WI38 (cell line): ENCODE measurements around the gene VPS13A.

Source experiments
- H3K4me3 ChIP-seq: 2 replicates; pipeline ENCODE4 v1.5.1; 2011; ENCODE audit warnings: low read depth, mild to moderate bottlenecking, control low read depth, low read length
- TF ChIP-seq, protein P1 (sequence below): IDR thresholded peaks from 2 replicates; pipeline ENCODE4 v1.5.1; 2012; ENCODE audit warnings: low read depth, mild to moderate bottlenecking, control low read depth, low read length

The VPS13A gene

DNA sequence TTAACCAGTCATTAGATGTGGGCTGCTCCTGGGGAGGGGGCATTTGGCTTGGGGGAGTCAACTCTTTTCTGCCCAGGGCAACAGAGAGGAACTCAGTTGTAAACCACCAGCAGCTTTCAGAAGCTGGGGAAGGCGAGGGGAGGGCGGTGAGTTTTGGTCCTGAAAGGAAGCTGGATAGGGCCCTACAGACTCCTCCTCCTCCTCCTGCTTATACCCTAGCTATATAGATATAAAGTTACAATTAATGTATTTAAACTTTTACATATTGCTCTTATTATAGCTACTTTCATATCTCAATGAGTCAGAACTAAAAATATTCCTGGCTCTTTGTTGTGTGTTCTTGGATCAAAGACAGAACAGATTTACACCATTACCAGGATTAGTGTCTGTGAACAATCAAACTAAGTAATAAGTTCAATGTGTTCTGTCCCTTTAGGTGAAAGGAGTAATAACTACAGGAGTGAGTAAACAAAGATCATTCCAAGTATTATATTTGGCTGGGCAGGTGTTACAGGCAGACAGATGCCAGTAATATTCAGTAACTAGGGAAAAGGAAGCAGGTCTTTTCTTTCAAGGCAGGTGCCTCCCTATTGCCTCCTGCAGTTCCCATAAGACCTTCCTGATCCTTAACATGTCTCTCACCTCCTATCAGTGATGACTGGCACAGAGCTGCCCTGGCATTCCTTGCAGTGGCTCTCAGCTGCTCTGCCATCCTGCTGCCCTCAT lies 20.5 kb upstream of the VPS13A start:
- H3K4me3 ChIP-seq = no peak overlapping the region
- TF ChIP-seq, protein P1, sequence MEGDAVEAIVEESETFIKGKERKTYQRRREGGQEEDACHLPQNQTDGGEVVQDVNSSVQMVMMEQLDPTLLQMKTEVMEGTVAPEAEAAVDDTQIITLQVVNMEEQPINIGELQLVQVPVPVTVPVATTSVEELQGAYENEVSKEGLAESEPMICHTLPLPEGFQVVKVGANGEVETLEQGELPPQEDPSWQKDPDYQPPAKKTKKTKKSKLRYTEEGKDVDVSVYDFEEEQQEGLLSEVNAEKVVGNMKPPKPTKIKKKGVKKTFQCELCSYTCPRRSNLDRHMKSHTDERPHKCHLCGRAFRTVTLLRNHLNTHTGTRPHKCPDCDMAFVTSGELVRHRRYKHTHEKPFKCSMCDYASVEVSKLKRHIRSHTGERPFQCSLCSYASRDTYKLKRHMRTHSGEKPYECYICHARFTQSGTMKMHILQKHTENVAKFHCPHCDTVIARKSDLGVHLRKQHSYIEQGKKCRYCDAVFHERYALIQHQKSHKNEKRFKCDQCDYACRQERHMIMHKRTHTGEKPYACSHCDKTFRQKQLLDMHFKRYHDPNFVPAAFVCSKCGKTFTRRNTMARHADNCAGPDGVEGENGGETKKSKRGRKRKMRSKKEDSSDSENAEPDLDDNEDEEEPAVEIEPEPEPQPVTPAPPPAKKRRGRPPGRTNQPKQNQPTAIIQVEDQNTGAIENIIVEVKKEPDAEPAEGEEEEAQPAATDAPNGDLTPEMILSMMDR = no peak

DNA sequence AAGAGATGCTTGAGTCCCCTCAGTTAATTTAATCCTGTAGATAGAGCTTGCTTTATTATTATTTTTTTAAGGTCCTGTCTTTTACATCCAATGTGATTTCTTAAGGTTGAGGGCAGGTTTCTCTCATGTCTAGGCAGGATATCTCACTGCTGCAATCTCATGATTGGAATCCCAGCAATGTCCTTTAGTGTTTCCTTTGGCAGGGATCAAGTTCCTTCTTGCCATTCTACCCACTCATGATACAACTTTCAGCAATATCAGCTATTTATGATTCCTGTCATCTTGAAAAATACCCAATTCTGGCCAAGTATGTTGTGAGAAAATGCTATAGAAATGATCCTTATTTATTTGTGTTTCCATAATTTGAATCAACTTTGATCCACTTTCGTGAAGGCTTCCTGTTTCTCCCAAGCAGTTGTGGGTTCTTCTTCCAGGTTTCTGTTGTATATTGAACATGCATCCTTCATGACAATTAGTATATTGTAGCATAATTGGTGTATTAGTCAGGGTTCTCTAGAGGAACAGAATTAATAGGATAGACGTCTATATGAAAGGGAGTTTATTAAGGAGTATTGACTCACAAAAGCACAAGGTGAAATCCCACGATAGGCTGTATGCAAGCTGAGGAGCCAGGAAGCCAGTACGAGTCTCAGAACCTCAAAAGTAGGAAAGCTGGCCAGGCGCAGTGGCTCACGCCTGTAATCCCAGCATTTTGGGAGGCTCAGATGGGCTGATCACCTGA lies 18.4 kb upstream of the VPS13A start:
- no peak overlapping the region for H3K4me3 ChIP-seq
- TF ChIP-seq, protein P1 = no peak

DNA sequence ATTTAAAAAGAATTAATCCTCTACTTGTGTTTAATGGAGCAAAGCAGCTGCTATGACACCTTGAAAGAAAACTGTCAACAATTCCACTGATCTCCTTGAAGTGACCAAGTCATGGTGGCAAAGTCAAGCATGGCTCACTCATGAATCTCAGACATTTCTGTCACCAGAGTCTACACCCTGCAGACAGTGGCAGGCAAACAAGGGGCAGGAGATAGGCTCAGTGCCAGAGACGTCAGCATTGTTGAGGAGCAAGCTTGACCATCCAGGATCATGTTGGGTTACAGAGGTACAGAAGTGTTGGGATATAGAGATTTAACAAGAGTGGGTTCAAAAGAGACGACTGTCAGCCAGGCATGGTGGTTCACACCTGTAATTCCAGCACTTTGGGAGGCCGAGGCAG lies 16.1 kb upstream of the VPS13A start:
- TF ChIP-seq, protein P1 = no peak
- H3K4me3 ChIP-seq = no peak overlapping the region

DNA sequence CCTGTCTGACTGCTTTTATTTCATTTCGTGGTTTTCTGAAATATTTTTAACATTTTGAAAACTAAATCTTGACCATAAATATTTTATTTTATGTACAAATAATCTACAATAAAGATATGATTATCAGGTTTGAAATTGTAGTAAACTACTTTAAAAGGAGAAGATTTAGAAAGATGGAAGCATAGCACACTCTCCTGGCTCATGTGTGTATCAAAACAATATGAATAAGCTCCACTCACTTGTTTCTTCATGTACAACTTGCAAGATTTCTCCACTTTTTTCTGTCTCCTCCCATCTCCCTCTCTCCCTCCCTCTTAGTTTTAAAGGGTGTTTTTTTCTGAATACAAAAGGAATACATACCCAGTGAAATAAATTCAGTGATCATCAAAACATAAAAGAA lies 15.4 kb upstream of the VPS13A start:
- no peak overlapping the region for H3K4me3 ChIP-seq
- TF ChIP-seq, protein P1 = no peak

DNA sequence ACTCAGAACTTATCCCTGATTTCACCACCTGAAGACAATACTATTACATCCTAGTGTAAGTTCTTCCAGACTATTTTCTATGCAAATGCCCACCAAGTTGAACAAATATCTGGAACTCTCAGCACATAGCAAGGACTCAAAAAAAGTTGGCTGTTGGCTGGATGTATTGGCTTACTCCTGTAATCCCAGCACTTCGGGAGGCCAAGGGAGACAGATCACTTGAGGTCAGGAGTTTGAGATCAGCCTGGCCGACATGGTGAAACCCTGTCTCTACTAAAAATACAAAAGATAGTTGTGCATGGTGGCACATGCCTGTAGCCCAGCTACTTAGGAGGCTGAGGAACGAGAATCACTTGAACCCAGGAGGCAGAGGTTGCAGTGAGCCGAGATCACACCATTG lies 15.0 kb upstream of the VPS13A start:
- no peak overlapping the region for H3K4me3 ChIP-seq
- TF ChIP-seq, protein P1 = no peak

DNA sequence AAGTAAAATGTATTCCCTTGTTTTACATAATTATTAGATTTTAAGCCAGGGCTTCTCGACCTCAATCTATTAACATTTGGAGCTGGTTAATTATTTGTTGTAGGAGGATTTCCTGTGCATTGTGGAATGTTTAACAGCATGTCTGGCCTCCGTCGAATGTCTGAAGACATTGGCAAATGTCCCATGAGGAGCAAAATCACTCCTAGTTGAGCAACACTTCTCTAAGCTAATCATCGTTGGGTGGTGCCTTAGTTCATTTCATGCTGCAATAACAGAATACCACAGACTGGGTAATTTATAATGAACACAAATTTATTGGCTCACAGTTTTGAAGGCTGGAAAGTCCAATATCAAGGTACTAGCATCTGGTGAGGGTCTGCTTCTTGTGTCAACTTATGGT lies 13.4 kb upstream of the VPS13A start:
- TF ChIP-seq, protein P1 = no peak
- H3K4me3 ChIP-seq = no peak overlapping the region

DNA sequence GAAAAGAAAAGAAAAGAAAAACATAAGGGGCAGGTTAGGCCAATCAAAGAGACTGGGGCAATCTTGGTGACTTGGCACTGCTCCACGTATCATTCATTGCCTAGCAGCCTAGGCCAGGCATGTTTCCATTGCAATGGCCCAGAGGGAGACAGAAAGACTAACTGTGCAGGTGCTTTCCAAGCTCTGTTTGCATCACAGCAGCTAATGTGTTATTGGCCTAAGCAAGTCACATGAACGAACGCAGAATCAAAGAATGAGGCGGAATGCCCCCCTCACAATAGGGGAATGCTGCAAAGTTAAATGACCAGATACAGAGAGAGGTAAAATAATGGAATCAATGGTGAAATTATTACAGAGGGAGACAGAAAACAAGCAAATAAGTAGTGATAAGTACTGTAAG lies 11.1 kb upstream of the VPS13A start:
- TF ChIP-seq, protein P1 = no peak
- H3K4me3 ChIP-seq = no peak overlapping the region
